ENCODE data around the gene DNAJB5.
A peak's percentile ranks its signal among the peaks of the same experiment; 100 is the strongest.
"Not testable (repeated sequence)": the region's sequence is repeated elsewhere in the genome, so short reads cannot be mapped to it uniquely, and the experiment has no call there.

DNAJB5 gene

GRCh38 chr9:35001285-35001677 lies 11.7 kb downstream of the DNAJB5 start:
- DNase-seq: no peak

GRCh38 chr9:35001803-35002502 lies 12.4 kb downstream of the DNAJB5 start:
- DNase-seq: no peak

- no peak for DNase-seq
Observed at GRCh38 chr9:35002623-35003022, 13.1 kb downstream of the DNAJB5 start.

GRCh38 chr9:35004299-35004698 lies 14.8 kb downstream of the DNAJB5 start:
- not testable (repeated sequence) for DNase-seq

- no peak for DNase-seq
Observed at GRCh38 chr9:35010351-35010958, 20.9 kb downstream of the DNAJB5 start.

GRCh38 chr9:35014517-35014916 lies 25.0 kb downstream of the DNAJB5 start:
- no peak for DNase-seq

GRCh38 chr9:35023443-35023842 lies 33.9 kb downstream of the DNAJB5 start:
- DNase-seq: not testable (repeated sequence)

- no peak for DNase-seq
Observed at GRCh38 chr9:35026671-35027070, 37.1 kb downstream of the DNAJB5 start.

- DNase-seq: no peak
Observed at GRCh38 chr9:35027374-35027773, 37.8 kb downstream of the DNAJB5 start.

GRCh38 chr9:35027860-35028259 lies 38.3 kb downstream of the DNAJB5 start:
- DNase-seq: no peak

GRCh38 chr9:35028341-35028740 lies 38.8 kb downstream of the DNAJB5 start:
- no peak for DNase-seq

- DNase-seq: no peak
Observed at GRCh38 chr9:35029241-35029640, 39.7 kb downstream of the DNAJB5 start.

GRCh38 chr9:35029852-35030251 lies 40.3 kb downstream of the DNAJB5 start:
- no peak for DNase-seq

- no peak for DNase-seq
Observed at GRCh38 chr9:35033101-35033500, 43.6 kb downstream of the DNAJB5 start.

GRCh38 chr9:35035851-35036701 lies 46.5 kb downstream of the DNAJB5 start:
- peak; percentile 17 to 39 for DNase-seq

- DNase-seq: no peak
Observed at GRCh38 chr9:35042081-35042604, 52.6 kb downstream of the DNAJB5 start.

GRCh38 chr9:35042891-35043545 lies 53.5 kb downstream of the DNAJB5 start:
- no peak for DNase-seq

GRCh38 chr9:35044071-35044470 lies 54.5 kb downstream of the DNAJB5 start:
- no peak for DNase-seq

All from activated CD4-positive, alpha-beta T cell treated with anti-CD3 and anti-CD28 coated beads for 4 hours (primary cell).